HG03064 (cell line): ENCODE results near the gene OBSCN.

Experiments
- ATAC-seq: cut with Tn5 transposase; IDR thresholded peaks from one replicate; pipeline ENCODE4 v1.9.1; 2021; ENCODE audit warnings: low read depth; ENCODE audit not compliant: unreplicated experiment

OBSCN gene

GRCh38 chr1:228408869-228409805, 201.3 kb downstream of the OBSCN start:
- no peak for ATAC-seq

DNA sequence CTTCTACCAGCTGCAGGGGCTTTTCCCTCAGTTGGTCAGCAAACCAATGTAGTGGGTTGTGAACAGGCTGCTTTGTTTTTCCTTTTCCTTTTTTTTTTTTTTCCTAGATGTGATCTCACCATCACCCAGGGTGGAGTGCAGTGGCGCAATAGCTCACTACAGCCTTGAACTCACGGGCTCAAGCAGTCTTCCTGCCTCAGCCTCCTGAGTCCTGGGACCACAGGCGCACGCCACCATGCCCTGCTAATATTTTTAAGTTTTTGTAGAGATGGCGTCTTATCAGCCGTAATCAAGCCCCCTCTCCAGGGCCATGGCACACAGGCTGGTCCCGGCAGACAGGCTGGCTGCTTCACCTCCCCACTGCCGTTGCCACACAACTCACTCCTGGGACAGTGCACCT, 202.2 kb downstream of the OBSCN start:
- no peak for ATAC-seq

- no peak for ATAC-seq
Observed at GRCh38 chr1:228410671-228411070, 202.8 kb downstream of the OBSCN start.

DNA sequence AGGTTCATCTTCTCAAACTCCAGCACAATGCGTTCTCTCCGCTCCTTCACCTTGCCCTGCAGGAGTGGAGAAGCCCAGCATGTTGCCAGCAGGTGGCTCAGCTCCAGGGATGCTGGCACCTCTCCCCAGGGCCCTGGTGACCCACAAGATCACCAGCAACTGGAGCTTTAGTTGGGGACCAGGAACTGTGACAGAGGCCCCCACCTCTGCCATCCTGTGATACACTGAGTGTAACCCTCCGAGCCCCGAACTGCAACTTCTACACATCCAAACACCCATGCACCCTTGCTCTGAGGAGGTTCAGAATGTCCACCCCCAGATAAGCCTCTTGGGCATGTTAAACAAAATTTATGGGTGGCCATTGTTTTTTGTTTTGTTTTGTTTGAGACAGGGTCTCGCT, 203.3 kb downstream of the OBSCN start:
- no peak for ATAC-seq

DNA sequence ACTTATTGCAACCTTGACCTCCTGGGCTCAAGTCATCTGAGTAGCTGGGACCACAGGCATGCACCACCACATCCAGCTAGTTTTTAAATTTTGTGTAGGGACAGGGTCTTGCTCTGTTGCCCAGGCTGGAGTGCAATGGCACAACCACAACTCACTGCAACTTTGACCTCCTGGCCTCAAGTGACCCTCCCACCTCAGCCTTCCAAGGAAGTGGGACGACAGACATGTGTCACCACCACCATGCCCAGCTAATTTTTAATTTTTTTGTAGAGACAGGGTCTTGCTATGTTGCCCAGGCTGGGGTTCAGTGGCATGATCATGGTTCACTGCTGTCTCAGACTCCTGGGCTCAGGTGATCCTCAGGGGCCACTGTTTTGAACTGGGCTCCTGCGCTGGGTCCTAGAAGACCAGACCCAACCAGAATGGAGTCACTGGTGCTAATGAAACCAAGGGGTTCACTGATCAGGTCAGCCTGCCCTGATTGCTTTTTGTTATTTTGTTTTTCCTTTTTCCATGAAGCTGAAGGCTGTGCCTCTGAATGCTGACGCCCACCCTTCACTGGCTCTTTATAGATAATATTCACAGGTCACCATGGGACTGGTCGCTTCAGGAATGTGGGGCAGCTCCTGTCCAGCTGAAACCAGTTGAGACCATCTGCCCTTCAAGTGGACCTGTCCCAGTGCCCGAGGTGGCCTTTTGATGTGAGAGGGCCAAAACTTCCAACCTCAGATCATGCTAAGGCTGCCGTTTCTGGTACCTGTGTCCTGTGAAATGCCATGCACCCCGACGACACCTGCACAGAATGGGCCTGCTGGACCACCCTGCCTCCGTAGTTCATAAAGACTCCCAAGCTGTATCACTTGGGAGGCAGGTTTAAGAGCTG, 203.9 kb downstream of the OBSCN start:
- no peak for ATAC-seq

DNA sequence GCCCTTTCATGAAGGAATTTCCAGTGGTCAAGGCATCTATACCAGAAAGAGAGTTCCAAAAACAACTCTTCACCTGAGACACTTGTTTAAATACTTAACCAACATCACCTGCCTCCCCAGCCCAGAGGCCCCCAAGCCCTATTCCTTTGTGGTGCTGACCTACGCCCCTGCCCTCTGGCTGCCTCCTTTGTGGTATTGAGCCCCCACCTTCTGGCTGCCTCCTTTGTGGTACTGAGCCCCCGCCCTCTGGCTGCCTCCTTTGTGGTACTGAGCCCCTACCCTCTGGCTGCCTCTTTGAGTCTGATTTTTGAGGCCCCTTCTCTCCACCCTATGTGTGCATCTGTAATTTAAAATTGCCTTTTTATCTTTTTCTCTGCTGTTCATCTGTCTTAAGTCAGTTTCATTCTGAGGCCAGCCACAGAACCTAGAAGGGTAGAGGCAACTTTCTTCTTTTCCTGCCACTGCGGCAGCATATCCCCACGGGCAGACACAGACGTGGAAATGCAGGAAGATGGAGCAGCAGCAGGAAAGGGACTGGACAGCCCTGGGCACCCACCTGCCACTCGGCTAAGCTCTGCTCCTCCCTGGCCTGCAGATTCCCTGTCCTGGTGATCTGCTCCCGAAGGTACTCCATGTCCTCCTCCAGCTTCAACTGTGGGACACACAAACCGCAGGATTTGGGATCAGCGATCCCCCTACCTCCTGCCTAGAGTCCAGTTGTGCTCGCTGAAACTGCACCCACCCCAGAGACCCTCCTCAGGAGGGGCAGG, 205.6 kb downstream of the OBSCN start:
- no peak for ATAC-seq

- no peak for ATAC-seq
Observed at GRCh38 chr1:228414511-228415211, 206.8 kb downstream of the OBSCN start.

DNA sequence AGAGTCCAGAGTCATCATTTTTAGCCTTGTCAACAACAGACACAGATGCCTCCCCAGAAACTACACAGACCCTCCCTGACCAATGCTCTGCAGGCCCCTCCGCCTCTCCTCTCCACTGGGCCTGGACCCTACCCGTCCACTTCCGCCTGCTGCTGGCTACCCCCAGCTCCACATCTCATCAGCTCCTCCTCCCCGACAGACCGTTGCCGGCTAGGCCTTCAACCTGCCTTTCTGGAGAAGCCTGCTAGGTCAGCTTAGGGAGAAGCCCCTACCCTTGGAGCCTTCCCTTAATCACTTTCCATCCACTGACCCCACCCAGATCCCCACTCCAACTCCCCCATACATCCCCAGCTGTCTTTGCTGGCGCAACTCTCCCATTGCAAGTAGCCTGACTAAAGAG, 207.4 kb downstream of the OBSCN start:
- no peak for ATAC-seq

- ATAC-seq = no peak
Observed at GRCh38 chr1:228415853-228416216, 208.0 kb downstream of the OBSCN start.

DNA sequence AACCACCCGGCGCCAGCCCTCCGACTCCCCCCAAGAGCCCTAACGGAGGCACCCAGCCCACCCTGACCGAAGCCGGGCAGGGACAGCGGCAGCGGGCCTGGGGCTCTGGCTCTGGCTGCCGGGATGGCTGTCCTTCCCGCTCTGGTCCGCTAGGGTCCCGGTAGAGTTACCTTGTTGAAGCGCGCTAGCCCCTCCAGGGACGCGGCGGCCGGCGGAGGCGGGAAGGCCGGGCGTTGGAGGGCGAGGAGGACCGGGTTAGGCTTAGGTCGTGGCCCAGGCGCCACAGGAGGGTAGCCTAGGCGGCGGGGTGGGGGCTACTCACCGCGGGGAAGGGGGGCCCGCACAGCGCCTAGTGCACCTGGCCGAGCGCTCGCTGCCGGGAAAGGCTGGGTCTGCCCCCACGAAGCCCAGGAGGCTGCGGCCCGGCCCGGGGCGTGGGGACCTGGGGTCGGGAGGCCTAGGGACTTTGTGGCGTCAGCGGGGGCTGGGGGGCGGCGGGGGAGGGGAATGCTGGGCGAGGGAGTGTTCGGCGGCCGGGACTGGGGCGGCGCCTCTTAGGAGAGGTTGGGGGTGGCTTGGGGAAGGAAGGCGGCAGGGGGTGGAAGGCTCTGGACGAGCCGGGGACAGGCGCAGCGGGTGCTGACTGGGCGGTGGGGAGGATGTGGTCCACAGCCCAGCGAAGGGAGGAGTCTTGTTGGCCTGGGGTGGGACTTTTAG, 208.5 kb downstream of the OBSCN start, which contains the start of gene TRIM17:
TRIM17 (minus strand) TSS at position 645 of the 717 bp plus-strand sequence. CDS start 1,789 bp downstream, outside the sequence.
- ATAC-seq = no peak

GRCh38 chr1:228417061-228417460, 209.2 kb downstream of the OBSCN start:
- ATAC-seq = no peak

GRCh38 chr1:228417483-228418203, 209.8 kb downstream of the OBSCN start:
- no peak for ATAC-seq

DNA sequence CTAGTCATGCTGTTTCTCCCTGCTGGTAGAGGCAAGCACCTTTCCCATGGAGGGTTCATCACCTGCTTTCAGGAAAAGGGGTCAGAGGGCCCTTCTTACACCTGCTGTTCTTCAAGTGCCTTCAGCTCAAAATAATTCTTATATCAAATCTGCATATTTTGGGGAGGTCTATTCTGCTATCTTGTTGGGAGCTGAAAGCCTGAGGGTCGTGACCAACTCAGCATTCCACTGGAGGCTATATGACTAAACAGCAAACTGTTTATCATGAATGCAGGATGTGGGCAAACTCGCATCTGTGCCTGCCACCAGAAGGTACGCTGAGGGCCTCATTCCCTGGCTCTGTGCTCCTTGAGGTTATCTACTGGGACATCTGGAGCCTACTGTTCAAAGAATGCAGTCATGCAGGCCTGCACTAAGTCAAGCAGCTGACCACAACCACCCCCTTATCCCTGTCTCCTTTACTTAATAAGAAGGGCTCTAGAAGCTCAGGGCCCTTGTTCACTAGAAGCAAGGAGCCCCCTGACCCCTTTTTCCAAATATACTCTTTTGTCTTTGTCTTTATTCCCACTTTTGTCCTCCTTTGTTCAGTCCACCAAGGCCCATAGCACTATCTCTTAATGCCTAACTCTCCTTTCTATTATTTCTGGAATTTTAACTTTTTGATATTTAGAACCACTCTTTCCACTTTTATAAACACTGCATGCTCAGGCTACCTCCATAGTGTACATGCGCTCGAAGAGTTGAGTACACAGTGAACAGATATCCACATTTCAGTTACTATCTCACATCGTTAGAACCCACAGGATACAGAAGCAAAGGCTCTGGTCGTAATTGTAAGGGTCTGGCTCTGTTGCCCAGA, 213.4 kb downstream of the OBSCN start:
- ATAC-seq = no peak

- no peak for ATAC-seq
Observed at GRCh38 chr1:228423404-228424053, 215.7 kb downstream of the OBSCN start.

GRCh38 chr1:228424685-228425660, 217.1 kb downstream of the OBSCN start:
- ATAC-seq = no peak

GRCh38 chr1:228426518-228427175, 218.8 kb downstream of the OBSCN start:
- no peak for ATAC-seq
